K562 (cell line): ENCODE measurements around the gene CALU. TPM values are rescaled to one million over a fixed set of nuclear protein-coding genes. Genes with fewer than 3 reads are reported as not detected.

Experiments used
- COPS2 ChIP-seq: fragments of 450-650 bp; conservative IDR thresholded peaks from 2 replicates; pipeline ENCODE4 v1.6.1; 2016; ENCODE audit warnings: mild to moderate bottlenecking, moderate library complexity
- DACH1 ChIP-seq: fragments of 450-650 bp; IDR thresholded peaks from 2 replicates; pipeline ENCODE4 v1.6.1; 2018; ENCODE audit not compliant: partially characterized antibody
- ETS2 ChIP-seq: IDR thresholded peaks from 2 replicates; pipeline ENCODE4 v1.6.1; 2016; ENCODE audit warnings: borderline replicate concordance, missing genetic modification characterization, mild to moderate bottlenecking, moderate library complexity, missing compliant biosample characterization; ENCODE audit not compliant: poor library complexity, severe bottlenecking
- FIP1L1 ChIP-seq: fragments of 200-400 bp; formaldehyde crosslinking; IDR thresholded peaks from 2 replicates; pipeline ENCODE4 v1.6.1; 2018; ENCODE audit warnings: mild to moderate bottlenecking, low read depth, low read length; ENCODE audit not compliant: poor library complexity, severe bottlenecking
- HDAC3 ChIP-seq: fragments of 450-650 bp; IDR thresholded peaks from 2 replicates; pipeline ENCODE4 v1.6.1; 2018; ENCODE audit warnings: borderline replicate concordance, mild to moderate bottlenecking, moderate library complexity; ENCODE audit not compliant: partially characterized antibody
- LEF1 ChIP-seq: fragments of 450-650 bp; IDR thresholded peaks from 2 replicates; pipeline ENCODE4 v1.6.1; 2016; ENCODE audit warnings: mild to moderate bottlenecking
- MED1 ChIP-seq: sonication (generic); formaldehyde crosslinking; IDR thresholded peaks from 2 replicates; pipeline ENCODE4 v1.8.1; 2023; ENCODE audit warnings: missing genetic modification reagents, borderline replicate concordance
- NEUROD1 ChIP-seq: fragments of 150-350 bp; IDR thresholded peaks from 2 replicates; pipeline ENCODE4 v1.6.1; 2014; ENCODE audit warnings: borderline replicate concordance, low read length, low read depth; ENCODE audit not compliant: partially characterized antibody
- PHB ChIP-seq: fragments of 250-450 bp; sonication (Bioruptor Pico); IDR thresholded peaks from 2 replicates; pipeline ENCODE4 v1.5.0; 2021
- RFX1 ChIP-seq: fragments of 450-650 bp; IDR thresholded peaks from 2 replicates; pipeline ENCODE4 v1.6.1; 2016; ENCODE audit warnings: mild to moderate bottlenecking, moderate library complexity
- SMARCE1 ChIP-seq: fragments of 450-650 bp; IDR thresholded peaks from 2 replicates; pipeline ENCODE4 v1.7.1; 2016; ENCODE audit warnings: mild to moderate bottlenecking
- TEAD1 ChIP-seq, 2 experiments: fragments of 450-650 bp in 1 of 2; sonication (generic) in 1 of 2; formaldehyde crosslinking; IDR thresholded peaks; 2 replicates each; pipeline versions ENCODE4 v1.4.0 to v1.8.0; 2020 to 2022; ENCODE audit warnings: mild to moderate bottlenecking in 2 of 2, missing genetic modification reagents in 1 of 2
- TRIM24 ChIP-seq, 2 experiments: fragments of 450-650 bp; IDR thresholded peaks; 2 replicates each; pipeline ENCODE4 v1.6.1; 2016
- ZFP30 ChIP-seq: fragments of 250-450 bp; sonication (Bioruptor Pico); IDR thresholded peaks from 2 replicates; pipeline ENCODE4 v1.8.0; 2022; ENCODE audit warnings: moderate library complexity, mild to moderate bottlenecking, inconsistent platforms, borderline replicate concordance
- ZNF431 ChIP-seq: sonication (generic); formaldehyde crosslinking; IDR thresholded peaks from 2 replicates; pipeline ENCODE4 v1.8.0; 2022; ENCODE audit warnings: mild to moderate bottlenecking, missing genetic modification reagents
- polyA plus RNA-seq, 8 experiments: library from polyadenylated mRNA; depleted of rRNA in 4 of 8; stranded (reverse) in 5 of 8; unstranded in 3 of 8; fragments of >200 nt; fragmentation: Nextera tagmentation in 2 of 8; fragmentation: Illumina TruSeq in 1 of 8; extraction: Ambion mirVana in 2 of 8; extraction: Trizol in 1 of 8; gene quantifications; 2 replicates each; pipeline versions ENCODE4 v1.2.1 to v1.2.3, GENCODE V29; 2011 to 2014; ENCODE audit warnings: inconsistent platforms in 1 of 8, missing spikeins in 1 of 8
- total RNA-seq, 7 experiments: library from RNA; depleted of rRNA in 6 of 7; stranded (reverse); fragments of >200 nt in 6 of 7; fragmentation: Illumina TruSeq in 2 of 7; extraction: Trizol in 2 of 7; gene quantifications; 2 replicates each; pipeline versions ENCODE4 v1.2.1 to v1.2.3, GENCODE V29; 2011 to 2021; ENCODE audit warnings: low replicate concordance in 1 of 7
- TF ChIP-seq, protein P1 (sequence below): fragments of 450-650 bp; IDR thresholded peaks from 2 replicates; pipeline ENCODE4 v1.7.0; 2016; ENCODE audit warnings: borderline replicate concordance
- TF ChIP-seq, protein P2 (sequence below): fragments of 450-650 bp; IDR thresholded peaks from 2 replicates; pipeline ENCODE4 v1.6.1; 2018; ENCODE audit warnings: mild to moderate bottlenecking, low read depth; ENCODE audit not compliant: partially characterized antibody
- TF ChIP-seq, protein P3 (sequence below): sonication (generic); formaldehyde crosslinking; IDR thresholded peaks from 2 replicates; pipeline ENCODE4 v1.8.1; 2023; ENCODE audit warnings: mild to moderate bottlenecking, missing genetic modification reagents

CALU gene
- total and polyA plus RNA-seq, 9 of the 15 experiments (the other 6 are each of a cell fraction or from before 2014, with no cell fraction given), result 166 to 286 (median 215) TPM

DNA sequence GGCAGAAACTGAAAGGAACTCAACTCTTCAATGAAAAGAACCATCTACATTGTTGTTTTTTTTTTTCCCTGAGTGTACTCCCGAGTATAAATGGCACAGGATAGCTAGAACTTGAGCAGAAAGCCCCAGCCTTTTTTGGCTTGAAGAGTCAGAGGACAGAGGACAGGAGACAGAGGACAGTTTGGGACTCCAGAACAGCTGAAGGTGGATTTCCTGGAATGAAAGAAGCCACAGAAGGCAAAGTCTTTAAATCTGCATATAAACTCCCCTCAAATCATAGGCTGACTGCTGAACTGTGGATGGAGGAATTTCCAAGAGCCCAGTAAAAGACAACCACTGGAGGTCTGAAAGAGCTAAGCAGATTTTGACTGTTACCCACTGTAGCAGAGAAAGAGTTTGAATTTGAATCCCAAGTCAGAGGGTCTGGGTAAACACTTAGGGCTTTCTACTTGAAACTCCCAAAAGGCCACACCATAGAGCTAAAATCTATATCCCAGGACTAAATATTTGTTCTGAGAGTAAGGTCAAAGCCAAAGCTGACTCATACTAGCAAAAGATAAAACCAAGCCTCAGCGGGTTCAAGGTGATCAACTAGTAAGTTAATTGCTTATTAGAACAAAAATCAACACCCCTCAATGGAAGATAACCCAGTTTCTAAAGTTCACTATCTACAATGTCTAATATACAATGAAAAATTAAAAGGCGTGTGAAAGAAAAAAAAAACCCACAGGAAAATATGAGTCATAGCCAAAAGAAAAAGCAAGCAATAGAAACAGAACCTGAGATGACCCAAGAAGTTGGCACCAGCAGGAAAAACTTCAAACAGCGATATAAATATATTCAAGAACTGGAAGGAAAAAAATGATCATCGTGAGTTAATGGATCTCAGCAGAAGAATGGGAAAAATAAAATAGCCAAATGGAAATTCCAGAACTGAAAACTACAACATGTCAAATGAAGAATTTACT lies 38.3 kb downstream of the CALU start (continued):
- no peak for TF ChIP-seq NEUROD1
- no peak for TF ChIP-seq COPS2
- TF ChIP-seq TRIM24 (IDR thresholded peaks at IDR 0.05), result peak; percentile 97 to 98
- TF ChIP-seq RFX1, result no peak
- TF ChIP-seq, protein P1, sequence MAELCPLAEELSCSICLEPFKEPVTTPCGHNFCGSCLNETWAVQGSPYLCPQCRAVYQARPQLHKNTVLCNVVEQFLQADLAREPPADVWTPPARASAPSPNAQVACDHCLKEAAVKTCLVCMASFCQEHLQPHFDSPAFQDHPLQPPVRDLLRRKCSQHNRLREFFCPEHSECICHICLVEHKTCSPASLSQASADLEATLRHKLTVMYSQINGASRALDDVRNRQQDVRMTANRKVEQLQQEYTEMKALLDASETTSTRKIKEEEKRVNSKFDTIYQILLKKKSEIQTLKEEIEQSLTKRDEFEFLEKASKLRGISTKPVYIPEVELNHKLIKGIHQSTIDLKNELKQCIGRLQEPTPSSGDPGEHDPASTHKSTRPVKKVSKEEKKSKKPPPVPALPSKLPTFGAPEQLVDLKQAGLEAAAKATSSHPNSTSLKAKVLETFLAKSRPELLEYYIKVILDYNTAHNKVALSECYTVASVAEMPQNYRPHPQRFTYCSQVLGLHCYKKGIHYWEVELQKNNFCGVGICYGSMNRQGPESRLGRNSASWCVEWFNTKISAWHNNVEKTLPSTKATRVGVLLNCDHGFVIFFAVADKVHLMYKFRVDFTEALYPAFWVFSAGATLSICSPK, result 0 out of 2 replicates have a peak, but pooled peaks have one; percentile 36
- TF ChIP-seq LEF1, result peak; percentile 69
- TF ChIP-seq, protein P2, sequence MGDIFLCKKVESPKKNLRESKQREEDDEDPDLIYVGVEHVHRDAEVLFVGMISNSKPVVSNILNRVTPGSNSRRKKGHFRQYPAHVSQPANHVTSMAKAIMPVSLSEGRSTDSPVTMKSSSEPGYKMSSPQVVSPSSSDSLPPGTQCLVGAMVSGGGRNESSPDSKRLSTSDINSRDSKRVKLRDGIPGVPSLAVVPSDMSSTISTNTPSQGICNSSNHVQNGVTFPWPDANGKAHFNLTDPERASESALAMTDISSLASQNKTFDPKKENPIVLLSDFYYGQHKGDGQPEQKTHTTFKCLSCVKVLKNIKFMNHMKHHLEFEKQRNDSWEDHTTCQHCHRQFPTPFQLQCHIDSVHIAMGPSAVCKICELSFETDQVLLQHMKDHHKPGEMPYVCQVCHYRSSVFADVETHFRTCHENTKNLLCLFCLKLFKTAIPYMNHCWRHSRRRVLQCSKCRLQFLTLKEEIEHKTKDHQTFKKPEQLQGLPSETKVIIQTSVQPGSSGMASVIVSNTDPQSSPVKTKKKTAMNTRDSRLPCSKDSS, result peak; percentile 96
- TF ChIP-seq MED1 (CRISPR knock-in tag), result no peak
- TF ChIP-seq PHB (CRISPR knock-in tag), result no peak
- no peak for TF ChIP-seq ZFP30 (CRISPR knock-in tag)
- no peak for TF ChIP-seq HDAC3
- TF ChIP-seq FIP1L1, result no peak
- peak; percentile 93 for TF ChIP-seq SMARCE1
- TF ChIP-seq DACH1, result peak; percentile 32
- TF ChIP-seq TEAD1 (CRISPR knock-in tag; IDR thresholded peaks at IDR 0.05), result no peak
- TF ChIP-seq, protein P3, sequence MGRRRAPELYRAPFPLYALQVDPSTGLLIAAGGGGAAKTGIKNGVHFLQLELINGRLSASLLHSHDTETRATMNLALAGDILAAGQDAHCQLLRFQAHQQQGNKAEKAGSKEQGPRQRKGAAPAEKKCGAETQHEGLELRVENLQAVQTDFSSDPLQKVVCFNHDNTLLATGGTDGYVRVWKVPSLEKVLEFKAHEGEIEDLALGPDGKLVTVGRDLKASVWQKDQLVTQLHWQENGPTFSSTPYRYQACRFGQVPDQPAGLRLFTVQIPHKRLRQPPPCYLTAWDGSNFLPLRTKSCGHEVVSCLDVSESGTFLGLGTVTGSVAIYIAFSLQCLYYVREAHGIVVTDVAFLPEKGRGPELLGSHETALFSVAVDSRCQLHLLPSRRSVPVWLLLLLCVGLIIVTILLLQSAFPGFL (CRISPR knock-in tag), result no peak
- no peak for TF ChIP-seq ETS2 (tag)
- no peak for TF ChIP-seq ZNF431 (CRISPR knock-in tag)
